Measurements from ENCODE around the gene CXXC5.

DNA sequence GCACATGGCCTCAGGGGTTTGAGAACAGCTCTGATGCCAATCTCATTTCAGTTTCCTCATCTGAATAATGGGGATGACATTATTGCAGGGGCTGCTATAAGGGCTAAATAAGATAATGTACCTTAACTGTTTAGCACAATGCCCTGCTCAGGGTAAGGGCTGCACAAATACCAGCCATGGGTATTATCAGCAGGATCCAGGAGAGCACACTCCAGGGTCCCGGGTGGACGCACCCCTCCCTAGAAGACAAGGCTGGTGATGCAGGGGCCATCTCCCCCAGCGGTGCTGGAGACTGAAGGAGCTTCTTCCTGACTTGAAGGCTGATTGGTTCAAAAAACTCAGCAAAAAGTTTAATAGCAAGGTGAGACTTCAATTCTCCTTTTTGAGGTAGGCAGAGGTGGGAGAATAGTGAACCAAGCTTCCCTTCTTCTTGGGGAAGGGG is 2.7 kb upstream of the CXXC5 start:
- TF ChIP-seq CTCF (IDR thresholded peaks at IDR 0.05) (no peak), NRF1 (IDR thresholded peaks at IDR 0.05; ENCODE audit: low read depth, low read length) (no peak), MAX (IDR thresholded peaks at IDR 0.05; ENCODE audit: low read depth) (no peak), REST (IDR thresholded peaks at IDR 0.05; ENCODE audit: low read depth, low read length) (no peak), USF2 (IDR thresholded peaks at IDR 0.05; ENCODE audit: borderline replicate concordance, low read depth, low read length) (no peak), RFX5 (IDR thresholded peaks at IDR 0.05; ENCODE audit: low read length) (no peak)
